Gastroesophageal sphincter (tissue), 4 donors: Measurements from ENCODE around the gene PAQR9. TPM values are rescaled to one million over a fixed set of nuclear protein-coding genes. Genes with fewer than 3 reads are reported as not detected.
"Not testable (repeated sequence)": the region's sequence is repeated elsewhere in the genome, so short reads cannot be mapped to it uniquely, and the experiment has no call there.

Source experiments
- ATAC-seq: fragments of 150-250 bp; one replicate; pipeline ENCODE4 v1.9.1; 2016; ENCODE audit warnings: mild to moderate bottlenecking, moderate library complexity
- H3K27ac ChIP-seq, 4 donors: fragments of 200-600 bp; sonication (generic) in 3 of 4; 1 replicate in 3 of 4; 2 replicates in 1 of 4; pipeline ENCODE4 v1.5.1; 2016 to 2019
- H3K27me3 ChIP-seq: fragments of 200-600 bp; sonication (generic); one replicate; pipeline ENCODE4 v1.5.1; 2019
- H3K36me3 ChIP-seq, 2 donors: fragments of 200-600 bp; sonication (generic); one replicate each; pipeline ENCODE4 v1.5.1; 2019; ENCODE audit warnings: control low read depth in 1 of 2
- H3K4me1 ChIP-seq, 3 donors: fragments of 200-600 bp; sonication (generic); 1 replicate in 2 of 3; 2 replicates in 1 of 3; pipeline ENCODE4 v1.5.1; 2016 to 2019; ENCODE audit warnings: control low read depth in 2 of 3
- H3K4me3 ChIP-seq, 2 donors: fragments of 200-600 bp; sonication (generic); one replicate each; pipeline ENCODE4 v1.5.1; 2019; ENCODE audit warnings: mild to moderate bottlenecking in 1 of 2, moderate library complexity in 1 of 2
- H3K9me3 ChIP-seq, 3 donors: fragments of 200-600 bp; sonication (generic); one replicate each; pipeline ENCODE4 v1.5.1; 2017 to 2019; ENCODE audit warnings: control low read depth in 2 of 3
- CTCF ChIP-seq, 4 experiments: fragments of 200-600 bp in 2 of 4; fragments of 450-650 bp in 2 of 4; sonication (generic) in 1 of 4; IDR thresholded peaks; one replicate each; pipeline ENCODE4 v1.5.1; 2017 to 2019; ENCODE audit warnings: antibody characterized with exemption in 4 of 4, mild to moderate bottlenecking in 2 of 4, moderate library complexity in 2 of 4
- EP300 ChIP-seq: sonication (generic); formaldehyde crosslinking; IDR thresholded peaks from one replicate; pipeline ENCODE4 v1.6.1; 2017; ENCODE audit warnings: antibody characterized with exemption, mild to moderate bottlenecking
- POLR2A ChIP-seq, 2 donors: fragments of 450-650 bp; IDR thresholded peaks; one replicate each; pipeline ENCODE4 v1.6.1; 2017; ENCODE audit warnings: antibody characterized with exemption in 2 of 2, mild to moderate bottlenecking in 2 of 2, moderate library complexity in 1 of 2
- POLR2AphosphoS5 ChIP-seq: sonication (generic); formaldehyde crosslinking; IDR thresholded peaks from one replicate; pipeline ENCODE4 v1.6.1; 2017; ENCODE audit warnings: antibody characterized with exemption
- WGBS, 2 donors: methylation state at CpG; one replicate each; pipeline ENCODE4 v1.1.5; 2018; ENCODE audit warnings: low coverage in 1 of 2; 5-methylcytosine and 5-hydroxymethylcytosine counted together
- total RNA-seq, 4 donors: library from RNA; depleted of rRNA; stranded (reverse); fragments of >200 nt; gene quantifications; one replicate each; pipeline ENCODE4 v1.1.0, GENCODE V29; 2016

The PAQR9 gene
- total RNA-seq, 4 donors from 2014 or later = not detected

- no peak overlapping the region for H3K4me3 ChIP-seq
- TF ChIP-seq POLR2AphosphoS5 = no peak
- no peak for TF ChIP-seq EP300
- no peak for TF ChIP-seq CTCF (IDR thresholded peaks at IDR 0.05)
- no peak for TF ChIP-seq POLR2A (IDR thresholded peaks at IDR 0.05)
- no peak overlapping the region for H3K27ac ChIP-seq
- H3K27me3 ChIP-seq = no peaks in the 10 kb centered on the region
- WGBS, 2 donors = 43% methylated on average over 3 of the region's 5 CpGs; no CpG with 5 or more reads in 1 of the 2 donors
- no peak for ATAC-seq
- H3K4me1 ChIP-seq = peaks cover 0 to 12% (median 0%) of the 10 kb centered on the region in 3 donors
- no peaks in the 10 kb centered on the region for H3K9me3 ChIP-seq
- no peaks in the 10 kb centered on the region for H3K36me3 ChIP-seq
Measured at GRCh38 chr3:142990721-142991120, 27.2 kb upstream of the PAQR9 start.

DNA sequence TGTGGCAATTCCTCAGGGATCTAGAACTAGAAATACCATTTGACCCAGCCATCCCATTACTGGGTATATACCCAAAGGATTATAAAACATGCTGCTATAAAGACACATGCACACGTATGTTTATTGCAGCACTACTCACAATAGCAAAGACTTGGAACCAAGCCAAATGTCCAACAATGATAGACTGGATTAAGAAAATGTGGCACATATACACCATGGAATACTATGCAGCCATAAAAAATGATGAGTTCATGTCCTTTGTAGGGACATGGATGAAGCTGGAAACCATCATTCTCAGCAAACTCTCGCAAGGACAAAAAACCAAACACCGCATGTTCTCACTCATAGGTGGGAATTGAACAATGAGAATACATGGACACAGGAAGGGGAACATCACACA lies 25.4 kb upstream of the PAQR9 start:
- H3K27me3 ChIP-seq, H3K36me3 ChIP-seq, H3K4me3 ChIP-seq, H3K27ac ChIP-seq, ATAC-seq, H3K9me3 ChIP-seq: not testable (repeated sequence)
- WGBS, 2 donors = no CpG with 5 or more reads among the region's 3 CpGs
- peaks cover 0 to 12% (median 0%) of the 10 kb centered on the region in 3 donors for H3K4me1 ChIP-seq

GRCh38 chr3:142988221-142988620 lies 24.7 kb upstream of the PAQR9 start:
- H3K4me3 ChIP-seq, ATAC-seq, H3K27me3 ChIP-seq, H3K9me3 ChIP-seq, H3K36me3 ChIP-seq: not testable (repeated sequence)
- H3K27ac ChIP-seq = peak overlapping the region in 1 of 4 donors; percentile 11
- H3K4me1 ChIP-seq = peaks cover 0 to 12% (median 0%) of the 10 kb centered on the region in 3 donors
- WGBS, 2 donors = 75% methylated on average over 2 of the region's 2 CpGs

DNA sequence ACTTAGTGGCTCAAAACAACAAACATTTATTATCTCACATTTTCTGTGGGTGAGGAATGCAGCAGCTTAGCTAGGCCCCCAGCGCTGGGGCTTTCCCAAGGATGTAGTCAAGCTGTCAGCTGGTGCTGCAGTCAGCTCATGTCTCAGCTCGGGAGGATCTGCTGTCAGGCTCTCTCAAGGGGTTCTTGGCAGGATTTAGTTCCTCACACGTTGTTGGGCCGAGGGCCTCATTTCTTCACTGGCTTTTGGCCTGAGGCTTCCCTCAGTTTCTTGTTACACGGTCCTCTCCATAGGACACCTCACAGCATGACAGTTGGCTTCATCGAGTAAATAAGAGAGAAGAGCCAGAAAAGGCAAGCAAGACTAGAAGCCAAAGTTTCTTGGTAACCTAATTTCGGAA lies 24.2 kb upstream of the PAQR9 start:
- WGBS, 2 donors = 10 to 42% methylated on average over 1 to 7 of the region's 7 CpGs
- Histone ChIP-seq H3K27me3 (no peaks in the 10 kb centered on the region), H3K4me3 (no peak overlapping the region), H3K9me3 (no peaks in the 10 kb centered on the region), H3K27ac (peak overlapping the region in 2 of 4 donors; percentile 1 to 11), H3K4me1 (peaks cover 0 to 12% (median 0%) of the 10 kb centered on the region in 3 donors), H3K36me3 (no peaks in the 10 kb centered on the region)
- peak; percentile 82 for ATAC-seq
- TF ChIP-seq CTCF (IDR thresholded peaks at IDR 0.05) (no peak), POLR2AphosphoS5 (no peak), EP300 (no peak), POLR2A (IDR thresholded peaks at IDR 0.05) (no peak)

DNA sequence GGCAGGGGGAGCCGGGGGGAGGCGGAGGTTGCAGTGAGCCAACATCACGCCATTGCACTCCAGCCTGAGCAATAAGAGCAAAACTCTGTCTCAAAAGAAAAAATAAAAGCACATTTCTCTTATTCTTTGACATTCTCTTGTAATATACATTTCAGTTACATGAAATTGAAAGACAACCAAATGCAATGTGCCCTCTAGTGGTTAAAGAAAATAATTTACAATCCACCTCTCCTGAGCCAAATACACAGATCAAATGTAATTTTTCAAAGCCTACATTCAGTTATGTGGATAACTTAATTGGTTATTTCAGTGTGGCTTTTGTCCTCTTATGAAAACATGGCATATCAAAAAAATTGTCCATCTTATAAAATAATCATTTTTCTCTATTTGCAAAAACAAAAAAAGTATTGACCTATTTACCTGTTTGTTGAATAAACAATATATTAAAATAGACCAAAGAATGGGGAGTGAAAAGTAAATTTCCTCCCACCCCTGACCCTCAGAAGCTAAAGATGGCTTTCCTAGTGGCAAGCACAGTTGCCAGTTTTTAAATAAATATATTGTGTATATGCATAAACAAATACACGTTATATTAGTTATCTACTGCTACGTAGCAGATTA lies 23.7 kb upstream of the PAQR9 start:
- WGBS, 2 donors = 17 to 27% methylated on average over 3 of the region's 5 CpGs
- Histone ChIP-seq H3K27ac (peak overlapping the region in 2 of 4 donors; percentile 1 to 11), H3K36me3 (no peaks in the 10 kb centered on the region), H3K4me1 (peaks cover 0 to 12% (median 0%) of the 10 kb centered on the region in 3 donors), H3K4me3 (no peak overlapping the region), H3K9me3 (no peaks in the 10 kb centered on the region), H3K27me3 (no peaks in the 10 kb centered on the region)
- peak; percentile 57 to 69 (median 64) for TF ChIP-seq CTCF (IDR thresholded peaks at IDR 0.05)
- TF ChIP-seq EP300 = no peak
- ATAC-seq = no peak

DNA sequence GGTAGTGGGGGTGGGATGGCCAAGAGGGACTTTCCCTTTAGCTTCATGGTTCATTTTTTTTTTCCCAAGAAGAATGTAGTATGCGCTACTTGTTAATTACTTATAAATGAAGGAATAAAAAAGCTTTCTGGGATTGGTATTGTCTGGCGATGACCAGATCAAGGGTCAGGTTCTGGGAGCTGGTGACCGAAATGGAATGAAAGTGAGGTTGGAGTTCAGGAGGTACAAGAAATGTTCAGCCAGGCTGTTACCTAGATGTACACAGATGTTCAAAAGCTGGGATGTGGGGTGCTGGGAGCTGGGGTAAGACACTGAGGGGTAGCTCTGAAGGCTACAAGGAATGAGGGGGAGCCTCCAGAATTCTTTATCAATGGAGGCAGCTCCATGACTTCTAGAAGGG lies 20.8 kb upstream of the PAQR9 start:
- 87 to 94% methylated on average over 3 of the region's 3 CpGs for WGBS, 2 donors
- Histone ChIP-seq H3K36me3 (no peaks in the 10 kb centered on the region), H3K9me3 (no peaks in the 10 kb centered on the region), H3K27ac (no peak overlapping the region), H3K27me3 (peaks cover 12% of the 10 kb centered on the region), H3K4me3 (no peak overlapping the region), H3K4me1 (peaks cover 0 to 12% (median 0%) of the 10 kb centered on the region in 3 donors)
- ATAC-seq = no peak
- TF ChIP-seq EP300 (no peak), CTCF (IDR thresholded peaks at IDR 0.05) (no peak), POLR2A (IDR thresholded peaks at IDR 0.05) (no peak), POLR2AphosphoS5 (no peak)
